ENCODE measurements around the gene MAPK12. TPM values are rescaled to one million over a fixed set of nuclear protein-coding genes. Genes with fewer than 3 reads are reported as not detected.

Gene MAPK12
- total RNA-seq, 4 donors from 2014 or later, result 10.1 to 18.4 (median 14.0) TPM

- ATAC-seq, result no peak
- WGBS, 2 donors (ENCODE audit: low coverage in 1 of 2), result no CpG with 5 or more reads among the region's 16 CpGs
- peaks cover 42% of the 10 kb centered on the region for H3K27me3 ChIP-seq
- no peak overlapping the region for H3K27ac ChIP-seq
- H3K9me3 ChIP-seq, result no peaks in the 10 kb centered on the region
- TF ChIP-seq EP300 (IDR thresholded peaks at IDR 0.05), result no peak
- TF ChIP-seq POLR2AphosphoS5 (IDR thresholded peaks at IDR 0.05), result no peak
- no peak for TF ChIP-seq POLR2A (IDR thresholded peaks at IDR 0.05)
- TF ChIP-seq CTCF (IDR thresholded peaks at IDR 0.05), result no peak
- peaks cover 0 to 12% of the 10 kb centered on the region in 2 donors for H3K36me3 ChIP-seq
- no peak overlapping the region for H3K4me3 ChIP-seq
- H3K4me1 ChIP-seq, result peaks cover 0 to 36% (median 4%) of the 10 kb centered on the region in 3 donors
These were observed 4.4 kb downstream of the MAPK12 start for GRCh38 chr22:50257041-50257440.

GRCh38 chr22:50256258-50256862, 5.1 kb downstream of the MAPK12 start:
- no CpG with 5 or more reads among the region's 12 CpGs for WGBS, 2 donors (ENCODE audit: low coverage in 1 of 2)
- Histone ChIP-seq H3K4me3 (no peak overlapping the region), H3K36me3 (peaks cover 0 to 12% of the 10 kb centered on the region in 2 donors), H3K27ac (no peak overlapping the region), H3K9me3 (no peaks in the 10 kb centered on the region), H3K27me3 (peaks cover 35% of the 10 kb centered on the region), H3K4me1 (peaks cover 0 to 36% (median 4%) of the 10 kb centered on the region in 3 donors)
- no peak for ATAC-seq
- TF ChIP-seq POLR2A (IDR thresholded peaks at IDR 0.05) (no peak), EP300 (IDR thresholded peaks at IDR 0.05) (no peak), POLR2AphosphoS5 (IDR thresholded peaks at IDR 0.05) (no peak), CTCF (IDR thresholded peaks at IDR 0.05) (no peak)

- no peak for ATAC-seq
- no CpG with 5 or more reads among the region's 17 CpGs for WGBS, 2 donors (ENCODE audit: low coverage in 1 of 2)
- H3K36me3 ChIP-seq, result peaks cover 0 to 12% of the 10 kb centered on the region in 2 donors
These were observed 5.9 kb downstream of the MAPK12 start for GRCh38 chr22:50255607-50256006.

GRCh38 chr22:50255099-50255498, 6.4 kb downstream of the MAPK12 start:
- Histone ChIP-seq H3K27ac (no peak overlapping the region), H3K4me3 (no peak overlapping the region), H3K4me1 (peaks cover 0 to 36% (median 14%) of the 10 kb centered on the region in 3 donors), H3K36me3 (peaks cover 0 to 12% of the 10 kb centered on the region in 2 donors), H3K27me3 (peaks cover 27% of the 10 kb centered on the region), H3K9me3 (no peaks in the 10 kb centered on the region)
- TF ChIP-seq CTCF (IDR thresholded peaks at IDR 0.05), result no peak
- TF ChIP-seq POLR2A (IDR thresholded peaks at IDR 0.05), result no peak
- TF ChIP-seq EP300 (IDR thresholded peaks at IDR 0.05), result no peak
- WGBS, 2 donors (ENCODE audit: low coverage in 1 of 2), result 80% methylated on average over 3 of the region's 19 CpGs; no CpG with 5 or more reads in 1 of the 2 donors
- no peak for ATAC-seq

More at GRCh38 chr22:50255607-50256006, 5.9 kb downstream of the MAPK12 start:
- Histone ChIP-seq H3K4me3 (no peak overlapping the region), H3K4me1 (peaks cover 0 to 36% (median 9%) of the 10 kb centered on the region in 3 donors), H3K27me3 (peaks cover 31% of the 10 kb centered on the region), H3K27ac (no peak overlapping the region), H3K9me3 (no peaks in the 10 kb centered on the region)
- TF ChIP-seq POLR2AphosphoS5 (IDR thresholded peaks at IDR 0.05), result no peak
- no peak for TF ChIP-seq EP300 (IDR thresholded peaks at IDR 0.05)
- no peak for TF ChIP-seq CTCF (IDR thresholded peaks at IDR 0.05)
- no peak for TF ChIP-seq POLR2A (IDR thresholded peaks at IDR 0.05)

- 27% methylated on average over 3 of the region's 8 CpGs; no CpG with 5 or more reads in 1 of the 2 donors for WGBS, 2 donors (ENCODE audit: low coverage in 1 of 2)
- no peak overlapping the region for H3K27ac ChIP-seq
These were observed 7.5 kb downstream of the MAPK12 start for GRCh38 chr22:50253941-50254340.

More at GRCh38 chr22:50253941-50254340, 7.5 kb downstream of the MAPK12 start:
- TF ChIP-seq POLR2A (IDR thresholded peaks at IDR 0.05) (no peak), CTCF (IDR thresholded peaks at IDR 0.05) (no peak), EP300 (IDR thresholded peaks at IDR 0.05) (no peak), POLR2AphosphoS5 (IDR thresholded peaks at IDR 0.05) (no peak)
- no peak for ATAC-seq
- Histone ChIP-seq H3K36me3 (peaks cover 0 to 12% of the 10 kb centered on the region in 2 donors), H3K9me3 (no peaks in the 10 kb centered on the region), H3K27me3 (peaks cover 15% of the 10 kb centered on the region), H3K4me1 (peaks cover 0 to 36% (median 23%) of the 10 kb centered on the region in 3 donors), H3K4me3 (no peak overlapping the region)
